CD4-positive, alpha-beta T cell treated with Interleukin-17A for 4 hours (primary cell): ENCODE data around the gene CD302.
"Not testable (repeated sequence)": the region's sequence is repeated elsewhere in the genome, so short reads cannot be mapped to it uniquely, and the experiment has no call there.

Source experiments
- DNase-seq: peaks from one replicate; pipeline ENCODE4 v3.0.0-alpha.2; 2020; ENCODE audit warnings: mixed read lengths

The CD302 gene

GRCh38 chr2:159744363-159744762 lies 53.6 kb downstream of the CD302 start:
- DNase-seq, result no peak

- DNase-seq, result no peak
Measured at GRCh38 chr2:159742846-159743245, 55.2 kb downstream of the CD302 start.

DNA sequence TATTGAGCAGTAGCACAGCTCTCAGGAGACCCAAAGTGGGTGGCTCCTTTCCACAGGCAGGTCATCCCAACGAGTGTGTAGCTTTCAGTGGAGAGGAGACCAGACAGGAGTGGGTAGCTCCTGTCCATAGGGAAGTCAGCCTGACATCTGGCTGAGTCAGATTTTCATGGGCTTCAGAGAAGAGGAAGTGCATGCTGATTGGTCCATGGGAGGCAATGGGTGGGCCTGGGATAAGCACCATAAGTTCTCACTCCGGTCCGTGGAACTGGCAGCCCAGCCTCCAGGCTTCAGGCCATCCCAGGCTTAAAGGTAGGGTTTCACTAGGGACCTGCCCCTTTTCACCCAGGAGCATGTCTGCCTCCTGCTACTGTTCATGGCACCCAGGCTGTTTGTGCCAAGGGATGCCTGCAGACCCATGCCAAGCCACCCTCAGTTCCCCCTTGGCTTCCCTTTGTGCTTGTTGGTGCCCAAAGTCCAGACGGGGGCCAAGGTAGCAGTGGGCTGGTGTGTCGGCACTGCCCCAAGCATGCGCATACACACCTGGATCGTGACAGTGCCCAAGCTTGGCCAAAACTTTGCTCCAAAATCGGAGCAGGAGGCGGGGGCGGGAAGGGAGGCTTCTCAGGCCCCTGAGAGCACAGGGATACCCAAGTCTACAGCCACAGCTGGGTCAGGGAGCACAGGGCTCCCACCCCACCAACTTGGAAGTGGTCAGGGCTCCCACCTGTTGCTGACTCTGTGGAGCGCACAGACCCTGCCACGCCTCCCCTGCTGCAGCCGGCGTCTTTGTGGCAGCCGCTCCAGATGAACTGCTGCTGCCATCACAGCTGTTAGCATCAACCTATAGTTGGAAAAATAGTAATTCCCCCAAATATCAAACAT lies 59.3 kb downstream of the CD302 start:
- no peak for DNase-seq

- DNase-seq, result no peak
Measured at GRCh38 chr2:159737917-159738296, 60.1 kb downstream of the CD302 start.

DNA sequence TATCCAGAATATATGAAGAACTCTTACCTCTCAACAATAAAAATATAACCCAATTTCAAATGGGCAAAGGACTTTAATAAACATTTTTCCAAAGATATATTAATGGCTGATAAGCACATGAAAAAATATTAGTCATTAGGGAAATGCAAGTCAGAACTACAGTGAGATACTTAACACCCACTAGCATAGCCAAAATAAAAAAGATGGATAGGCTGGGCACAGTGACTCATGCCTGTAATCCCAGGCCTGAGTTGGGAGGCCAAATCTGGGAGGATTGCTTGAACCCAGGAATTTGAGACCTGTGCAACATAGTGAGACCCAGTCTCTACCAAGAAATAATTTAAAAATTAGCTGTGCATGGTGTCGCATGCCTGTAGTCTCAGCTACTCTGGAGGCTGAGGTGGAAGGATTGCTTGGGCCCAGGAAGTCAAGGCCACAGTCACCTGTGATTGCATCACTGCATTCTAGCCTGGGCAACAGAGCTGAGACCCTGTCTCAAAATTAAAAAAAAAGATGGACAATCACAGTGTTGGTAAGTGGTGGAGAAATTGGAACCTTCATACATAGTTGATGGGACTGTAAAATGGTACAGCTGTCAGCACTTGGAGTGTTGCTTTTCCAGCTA lies 60.6 kb downstream of the CD302 start:
- no peak for DNase-seq

DNA sequence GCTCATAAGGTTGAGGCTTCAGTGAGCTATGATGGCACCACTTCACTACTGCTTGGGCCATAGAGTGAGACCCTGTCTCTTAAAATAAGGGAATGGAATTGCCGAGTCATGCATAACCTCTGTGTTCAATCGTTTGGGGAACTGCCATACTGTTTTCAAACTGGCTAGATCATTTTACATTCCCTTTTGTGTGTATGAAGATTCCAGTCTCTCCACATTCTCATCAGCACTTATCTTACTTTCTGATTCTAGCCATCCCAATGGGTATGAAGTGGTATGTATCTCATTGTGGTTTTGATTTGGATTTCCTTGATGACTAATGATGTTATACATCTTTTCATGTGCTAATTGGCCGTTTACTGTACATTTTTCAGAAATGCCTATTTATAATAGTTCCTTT lies 62.0 kb downstream of the CD302 start:
- no peak for DNase-seq

- DNase-seq, result no peak
Measured at GRCh38 chr2:159735648-159736047, 62.4 kb downstream of the CD302 start.

- no peak for DNase-seq
Measured at GRCh38 chr2:159728629-159729028, 69.4 kb downstream of the CD302 start.

GRCh38 chr2:159725713-159726112 lies 72.3 kb downstream of the CD302 start:
- DNase-seq, result no peak

GRCh38 chr2:159724795-159725572 lies 73.0 kb downstream of the CD302 start:
- DNase-seq, result not testable (repeated sequence)

DNA sequence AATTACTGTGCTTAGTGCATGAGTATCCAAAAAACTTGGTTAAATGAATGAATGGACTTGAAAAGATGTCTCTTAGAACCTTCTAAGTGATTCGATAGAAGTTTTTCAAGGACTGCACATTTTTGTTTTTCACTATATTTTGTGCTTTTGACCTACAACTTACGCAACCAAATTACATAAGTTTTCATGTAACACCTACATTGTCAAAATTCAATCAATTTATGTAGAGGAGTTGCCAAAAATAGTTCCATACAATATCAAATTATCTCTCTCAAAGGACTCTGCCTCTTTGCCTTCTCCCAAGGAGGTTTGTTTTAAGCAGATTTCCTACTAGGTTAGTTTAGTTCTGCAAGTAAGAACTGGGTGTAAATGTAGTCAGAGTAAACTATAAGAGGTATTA lies 75.4 kb downstream of the CD302 start:
- no peak for DNase-seq

DNA sequence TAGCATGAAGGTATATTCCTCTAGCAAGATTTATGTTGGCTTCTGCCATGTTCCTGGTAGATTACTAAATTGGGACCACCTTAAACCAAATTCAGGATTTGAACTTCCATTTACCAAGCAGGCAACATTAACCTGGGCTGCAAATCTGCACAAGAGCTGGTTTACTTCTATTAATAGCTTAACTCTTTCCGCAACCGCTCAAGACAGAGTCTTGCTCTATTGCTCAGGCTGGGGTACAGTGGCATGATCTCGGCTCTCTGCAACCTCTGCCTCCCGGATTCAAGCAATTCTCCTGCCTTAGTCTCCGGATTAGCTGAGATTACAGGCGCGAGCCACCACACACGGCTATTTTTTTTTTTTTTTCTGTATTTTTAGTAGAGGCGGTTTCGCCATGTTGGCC lies 77.3 kb downstream of the CD302 start:
- DNase-seq, result no peak
